ENCODE results near the gene ADD3. TPM values are rescaled to one million over a fixed set of nuclear protein-coding genes. Genes with fewer than 3 reads are reported as not detected.

The ADD3 gene
- total RNA-seq, 6 experiments from 2014 or later, result 11.7 to 71.3 (median 16.2) TPM

DNA sequence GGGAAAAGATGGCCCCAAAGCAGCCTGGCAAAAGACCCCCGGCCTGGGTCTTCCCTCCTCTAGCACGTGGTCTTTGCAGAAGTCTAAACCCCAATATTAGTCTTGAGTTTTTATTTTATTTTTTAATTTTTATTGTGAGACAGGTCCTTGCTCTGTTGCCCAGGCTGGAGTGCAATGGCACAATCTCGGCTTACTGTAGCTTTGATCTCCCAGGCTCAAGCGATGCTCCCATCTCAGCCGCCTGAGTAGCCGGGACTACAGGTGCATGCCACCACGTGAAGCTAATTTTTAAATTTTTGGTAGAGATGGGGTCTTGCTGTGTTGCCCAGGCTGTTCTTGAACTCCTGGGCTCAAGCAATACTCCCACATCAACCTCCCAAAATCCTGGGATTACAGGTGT is 159.4 kb downstream of the ADD3 start:
- no peaks in the 10 kb centered on the region for H3K27me3 ChIP-seq

DNA sequence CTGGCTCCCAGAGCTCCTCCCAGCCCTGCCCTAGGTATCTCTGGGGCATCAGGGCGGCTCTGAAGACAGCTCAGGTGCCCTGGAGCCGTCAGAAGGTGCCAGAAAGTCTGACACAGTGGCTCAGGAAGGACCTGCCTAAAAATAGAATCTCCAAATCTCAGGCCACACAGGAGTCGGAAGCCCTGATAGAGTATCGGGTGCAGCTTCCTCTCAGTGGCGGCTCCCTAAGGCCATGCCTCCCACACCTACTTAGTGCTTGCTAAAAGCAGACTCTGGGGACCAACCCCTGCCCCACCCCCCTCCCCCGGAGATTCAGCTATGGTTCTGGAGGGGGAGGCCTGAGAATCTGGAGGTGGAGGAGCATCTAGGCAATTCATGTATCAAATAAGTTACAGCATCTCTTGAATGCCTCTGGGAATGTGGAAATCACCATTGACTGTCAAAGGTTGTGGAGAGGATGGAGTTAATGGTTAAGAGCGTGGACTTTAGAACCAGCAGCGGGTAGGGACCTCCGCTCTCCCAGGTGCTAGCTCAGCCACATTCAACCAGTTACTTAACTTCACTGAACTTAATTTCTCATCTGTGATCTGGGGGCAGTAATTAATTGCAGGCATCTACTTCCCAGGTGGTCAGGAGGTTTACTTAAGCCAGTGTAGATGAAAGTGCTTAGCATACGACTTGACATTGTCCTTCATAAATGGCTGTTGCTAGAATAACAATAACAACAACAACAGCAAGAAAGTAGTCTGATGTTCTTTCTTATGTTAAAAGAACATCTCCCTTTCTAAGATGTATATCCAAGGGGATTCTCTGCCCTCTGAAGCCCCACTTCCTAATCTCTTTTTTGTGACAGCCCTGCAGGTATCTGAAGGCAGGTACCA is 161.1 kb downstream of the ADD3 start:
- Histone ChIP-seq H3K36me3 (no peaks in the 10 kb centered on the region), H3K27me3 (no peaks in the 10 kb centered on the region), H3K27ac (no peak overlapping the region), H3K4me1 (peaks cover 0 to 7% (median 0%) of the 10 kb centered on the region in 4 donors), H3K4me3 (no peak overlapping the region), H3K9me3 (no peaks in the 10 kb centered on the region)
- WGBS (ENCODE audit: insufficient coverage, low coverage, low lambda C conversion rate, missing lambda C conversion rate), result 4% methylated on average over 10 of the region's 10 CpGs
- ATAC-seq (peak; percentile 63 to 83 (median 70)), DNase-seq (no peak)
- TF ChIP-seq, protein P1, sequence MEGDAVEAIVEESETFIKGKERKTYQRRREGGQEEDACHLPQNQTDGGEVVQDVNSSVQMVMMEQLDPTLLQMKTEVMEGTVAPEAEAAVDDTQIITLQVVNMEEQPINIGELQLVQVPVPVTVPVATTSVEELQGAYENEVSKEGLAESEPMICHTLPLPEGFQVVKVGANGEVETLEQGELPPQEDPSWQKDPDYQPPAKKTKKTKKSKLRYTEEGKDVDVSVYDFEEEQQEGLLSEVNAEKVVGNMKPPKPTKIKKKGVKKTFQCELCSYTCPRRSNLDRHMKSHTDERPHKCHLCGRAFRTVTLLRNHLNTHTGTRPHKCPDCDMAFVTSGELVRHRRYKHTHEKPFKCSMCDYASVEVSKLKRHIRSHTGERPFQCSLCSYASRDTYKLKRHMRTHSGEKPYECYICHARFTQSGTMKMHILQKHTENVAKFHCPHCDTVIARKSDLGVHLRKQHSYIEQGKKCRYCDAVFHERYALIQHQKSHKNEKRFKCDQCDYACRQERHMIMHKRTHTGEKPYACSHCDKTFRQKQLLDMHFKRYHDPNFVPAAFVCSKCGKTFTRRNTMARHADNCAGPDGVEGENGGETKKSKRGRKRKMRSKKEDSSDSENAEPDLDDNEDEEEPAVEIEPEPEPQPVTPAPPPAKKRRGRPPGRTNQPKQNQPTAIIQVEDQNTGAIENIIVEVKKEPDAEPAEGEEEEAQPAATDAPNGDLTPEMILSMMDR (IDR thresholded peaks at IDR 0.05), result no peak
- no peak for TF ChIP-seq POLR2A (IDR thresholded peaks at IDR 0.05)
- intact Hi-C loops (cut with DNase I), result no loop called here

More for the DNA sequence above, 159.4 kb downstream of the ADD3 start:
- no peak overlapping the region for H3K27ac ChIP-seq
- intact Hi-C loops (cut with DNase I), result no loop called here
- no peak for DNase-seq
- H3K4me1 ChIP-seq, result peaks cover 0 to 7% (median 0%) of the 10 kb centered on the region in 4 donors
- 90% methylated on average over 2 of the region's 7 CpGs for WGBS (ENCODE audit: insufficient coverage, low coverage, low lambda C conversion rate, missing lambda C conversion rate)
- H3K9me3 ChIP-seq, result no peaks in the 10 kb centered on the region
- no peaks in the 10 kb centered on the region for H3K36me3 ChIP-seq
- ATAC-seq, result no peak
- TF ChIP-seq, protein P1 (IDR thresholded peaks at IDR 0.05), result no peak
- TF ChIP-seq POLR2A (IDR thresholded peaks at IDR 0.05), result no peak
- H3K4me3 ChIP-seq, result no peak overlapping the region

DNA sequence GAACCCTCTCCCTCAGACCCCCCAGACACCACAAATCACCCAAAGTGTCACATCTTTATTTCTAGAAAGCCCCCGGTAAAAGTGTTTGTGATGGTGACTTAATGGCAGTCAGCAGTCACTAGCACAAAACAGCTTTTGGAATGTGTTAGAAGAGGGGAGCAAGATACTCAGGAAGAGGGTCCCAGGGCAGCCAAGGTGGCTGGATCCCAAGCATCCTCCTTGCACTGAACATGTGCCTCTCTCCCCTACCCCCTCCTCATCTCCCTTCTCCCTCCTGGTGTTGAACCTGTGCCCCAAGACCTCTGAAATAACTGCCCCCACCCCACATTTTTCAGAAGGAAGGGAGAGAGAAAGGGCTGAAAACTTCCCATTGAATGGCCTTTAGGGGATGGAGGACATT is 161.8 kb downstream of the ADD3 start:
- DNase-seq (no peak), ATAC-seq (no peak)
- no peaks in the 10 kb centered on the region for H3K36me3 ChIP-seq
- H3K4me1 ChIP-seq, result peaks cover 0 to 7% (median 0%) of the 10 kb centered on the region in 4 donors
- H3K4me3 ChIP-seq, result no peak overlapping the region
- intact Hi-C loops (cut with DNase I), result no loop called here
- TF ChIP-seq POLR2A (IDR thresholded peaks at IDR 0.05), result no peak
- TF ChIP-seq, protein P1 (IDR thresholded peaks at IDR 0.05), result no peak
- WGBS (ENCODE audit: insufficient coverage, low coverage, low lambda C conversion rate, missing lambda C conversion rate), result 27% methylated on average over 1 of the region's 1 CpG
- H3K27me3 ChIP-seq, result no peaks in the 10 kb centered on the region
- no peaks in the 10 kb centered on the region for H3K9me3 ChIP-seq
- no peak overlapping the region for H3K27ac ChIP-seq

DNA sequence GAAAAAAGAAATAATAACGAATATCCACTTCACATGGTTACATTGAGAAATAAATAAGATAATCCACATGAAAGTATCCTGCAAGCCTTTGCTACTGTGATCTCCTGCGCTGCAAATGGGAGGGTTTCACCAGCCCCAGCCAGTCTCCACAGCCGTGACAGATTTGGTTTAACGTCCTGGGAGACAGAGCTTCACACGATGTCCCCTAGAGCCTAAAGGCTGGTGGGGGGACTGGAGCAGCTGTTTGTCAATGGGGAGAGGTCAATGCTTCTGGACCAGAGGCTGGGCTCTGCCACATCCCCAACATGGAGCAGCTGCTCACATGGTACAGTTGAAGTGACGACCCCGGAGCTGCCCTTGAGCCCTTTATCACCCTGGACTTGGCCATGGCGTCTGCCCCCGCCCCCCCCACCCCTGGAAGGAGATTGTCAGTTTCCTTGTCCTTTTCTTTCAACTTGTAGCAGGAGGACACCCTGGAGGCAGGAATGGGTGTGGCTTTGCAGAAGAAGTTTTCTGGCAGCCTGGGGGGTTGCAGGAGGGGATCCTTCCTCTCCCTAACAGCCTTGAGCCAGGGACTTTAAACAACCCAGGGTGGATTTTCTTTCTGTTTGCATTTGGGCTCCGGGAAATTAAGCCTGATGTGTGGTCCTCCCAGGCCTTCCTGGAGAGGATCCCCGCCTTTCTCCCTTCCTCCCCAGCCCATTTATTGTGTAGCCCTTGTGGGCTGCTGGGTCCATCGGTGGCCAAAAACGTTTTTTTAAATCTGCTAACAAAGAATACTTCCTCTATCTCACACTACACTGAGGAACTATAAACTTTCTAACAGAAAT is 162.6 kb downstream of the ADD3 start:
- Histone ChIP-seq H3K27me3 (no peaks in the 10 kb centered on the region), H3K27ac (no peak overlapping the region), H3K36me3 (no peaks in the 10 kb centered on the region), H3K4me1 (peaks cover 0 to 7% (median 0%) of the 10 kb centered on the region in 4 donors), H3K9me3 (no peaks in the 10 kb centered on the region), H3K4me3 (no peak overlapping the region)
- intact Hi-C loops (cut with DNase I), result no loop called here
- WGBS (ENCODE audit: insufficient coverage, low coverage, low lambda C conversion rate, missing lambda C conversion rate), result 6% methylated on average over 10 of the region's 13 CpGs
- no peak for DNase-seq
- peak in 1 of 4 donors; percentile 16 for ATAC-seq
- no peak for TF ChIP-seq POLR2A (IDR thresholded peaks at IDR 0.05)
- TF ChIP-seq, protein P1 (IDR thresholded peaks at IDR 0.05), result no peak

Measured in right lobe of liver (tissue), 6 donors.